ENCODE measurements around the gene FBXL19. TPM values are rescaled to one million over a fixed set of nuclear protein-coding genes. Genes with fewer than 3 reads are reported as not detected.

FBXL19 gene
- total and polyA plus RNA-seq, 2 of the 8 experiments (the other 6 are each of a cell fraction or from before 2014, with no cell fraction given): 47.2 to 72.2 TPM

DNA sequence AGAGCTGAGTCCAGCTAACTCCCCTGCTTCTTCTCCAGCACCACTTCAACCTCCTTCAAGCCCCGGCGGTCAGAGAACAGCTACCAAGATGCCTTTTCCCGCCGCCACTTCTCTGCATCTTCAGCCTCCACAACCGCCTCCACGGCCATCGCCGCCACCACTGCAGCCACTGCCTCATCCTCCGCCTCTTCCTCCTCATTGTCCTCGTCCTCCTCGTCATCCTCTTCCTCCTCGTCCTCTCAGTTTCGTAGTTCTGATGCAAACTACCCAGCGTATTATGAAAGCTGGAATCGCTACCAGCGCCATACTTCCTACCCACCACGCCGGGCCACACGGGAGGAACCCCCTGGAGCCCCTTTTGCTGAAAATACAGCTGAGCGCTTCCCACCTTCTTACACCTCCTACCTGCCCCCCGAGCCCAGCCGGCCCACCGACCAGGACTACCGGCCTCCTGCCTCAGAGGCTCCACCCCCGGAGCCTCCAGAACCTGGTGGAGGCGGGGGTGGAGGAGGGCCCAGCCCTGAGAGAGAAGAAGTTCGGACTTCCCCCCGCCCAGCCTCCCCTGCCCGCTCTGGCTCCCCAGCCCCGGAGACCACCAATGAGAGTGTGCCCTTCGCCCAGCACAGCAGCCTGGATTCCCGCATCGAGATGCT lies 41.3 kb downstream of the FBXL19 start (continued):
- TF ChIP-seq MAFK (IDR thresholded peaks at IDR 0.05; ENCODE audit: low read depth, low read length) (no peak), HDAC6 (IDR thresholded peaks at IDR 0.05; ENCODE audit: low read depth, low read length) (no peak), BCL11A (IDR thresholded peaks at IDR 0.05; ENCODE audit: low read depth in 2 of 2, low read length in 2 of 2) (no peak), CEBPB (IDR thresholded peaks at IDR 0.05; ENCODE audit: low read depth, low read length) (no peak)
- TF ChIP-seq, protein P1, sequence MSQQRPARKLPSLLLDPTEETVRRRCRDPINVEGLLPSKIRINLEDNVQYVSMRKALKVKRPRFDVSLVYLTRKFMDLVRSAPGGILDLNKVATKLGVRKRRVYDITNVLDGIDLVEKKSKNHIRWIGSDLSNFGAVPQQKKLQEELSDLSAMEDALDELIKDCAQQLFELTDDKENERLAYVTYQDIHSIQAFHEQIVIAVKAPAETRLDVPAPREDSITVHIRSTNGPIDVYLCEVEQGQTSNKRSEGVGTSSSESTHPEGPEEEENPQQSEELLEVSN (IDR thresholded peaks at IDR 0.05): no peak
- TF ChIP-seq, protein P2, sequence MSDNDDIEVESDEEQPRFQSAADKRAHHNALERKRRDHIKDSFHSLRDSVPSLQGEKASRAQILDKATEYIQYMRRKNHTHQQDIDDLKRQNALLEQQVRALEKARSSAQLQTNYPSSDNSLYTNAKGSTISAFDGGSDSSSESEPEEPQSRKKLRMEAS (IDR thresholded peaks at IDR 0.05): no peak
